Stimulated activated CD8-positive, alpha-beta memory T cell treated with anti-CD3 and anti-CD28 coated beads, Interleukin-4, amount 100 ng/mL, for 24 hours (primary cell): ENCODE measurements around the gene LTBP3.
"Not testable (repeated sequence)": the region's sequence is repeated elsewhere in the genome, so short reads cannot be mapped to it uniquely, and the experiment has no call there.

Experiments
- DNase-seq: peaks from one replicate; pipeline ENCODE4 v3.0.0-alpha.2; 2020; ENCODE audit warnings: low read depth

The LTBP3 gene

DNA sequence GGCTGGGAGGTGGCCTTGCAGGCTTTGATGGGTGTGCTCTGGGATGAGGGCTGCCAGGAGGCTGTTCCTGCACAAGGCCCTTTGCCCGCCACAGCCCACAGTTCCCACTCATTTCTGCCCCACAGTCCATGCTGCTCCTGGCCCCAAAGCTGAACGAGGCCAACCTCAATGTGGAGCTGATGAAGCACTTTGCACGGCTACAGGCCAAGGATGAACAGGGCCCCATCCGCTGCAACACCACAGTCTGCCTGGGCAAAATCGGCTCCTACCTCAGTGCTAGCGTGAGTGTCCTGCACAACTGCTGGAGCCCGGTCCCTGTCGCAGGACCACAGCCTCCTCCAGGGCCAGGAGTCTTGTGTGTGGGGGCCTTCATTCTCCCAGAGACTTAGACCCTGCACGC is 23.1 kb downstream of the LTBP3 start:
- DNase-seq = no peak

DNA sequence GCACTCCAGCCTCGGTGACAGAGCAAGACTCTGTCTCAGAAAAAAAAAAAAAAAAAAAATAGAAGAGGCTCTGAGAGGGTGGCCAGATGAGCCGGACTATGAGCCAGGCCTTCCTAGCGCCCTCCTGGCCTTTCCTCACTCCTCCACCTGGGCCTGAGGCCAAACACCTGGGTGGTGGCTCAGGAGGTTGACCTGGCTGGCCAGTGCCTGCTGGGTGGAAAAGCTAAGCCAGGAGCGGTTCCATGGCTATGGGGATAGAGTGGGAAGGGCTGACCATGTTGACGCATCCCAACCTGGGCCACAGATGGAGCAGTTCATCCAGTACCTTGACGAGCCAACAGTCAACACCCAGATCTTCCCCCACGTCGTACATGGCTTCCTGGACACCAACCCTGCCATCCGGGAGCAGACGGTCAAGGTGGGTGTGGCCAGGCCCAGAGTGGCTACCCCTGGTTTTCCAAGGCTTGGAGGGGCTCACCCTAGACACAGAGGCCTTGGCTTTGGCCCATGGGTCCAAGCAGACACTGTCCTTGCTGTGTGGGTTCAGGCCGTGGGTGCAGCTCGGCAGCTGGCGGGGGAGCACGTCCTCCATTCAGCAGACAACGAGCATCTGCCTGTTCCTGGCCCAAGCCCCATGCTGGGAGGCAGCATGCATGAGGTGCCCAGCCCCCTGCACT is 25.6 kb downstream of the LTBP3 start:
- DNase-seq = no peak

DNA sequence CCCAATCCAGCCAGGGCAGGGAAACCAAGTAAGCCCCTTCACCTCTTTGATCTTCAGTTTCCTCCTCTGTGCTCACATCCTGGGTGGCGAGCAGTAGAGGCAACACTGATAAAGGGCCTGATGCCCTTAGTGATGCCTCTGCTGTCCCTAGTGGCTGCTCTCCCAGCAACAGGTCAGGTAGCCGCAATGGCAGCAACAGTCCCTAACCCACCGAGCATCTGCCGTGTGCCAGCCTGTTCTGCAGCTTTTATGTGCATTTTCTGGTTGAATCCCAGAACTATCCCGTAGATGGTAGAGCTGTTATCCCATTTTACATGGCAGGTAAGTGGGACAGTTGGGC is 28.0 kb downstream of the LTBP3 start:
- no peak for DNase-seq

DNA sequence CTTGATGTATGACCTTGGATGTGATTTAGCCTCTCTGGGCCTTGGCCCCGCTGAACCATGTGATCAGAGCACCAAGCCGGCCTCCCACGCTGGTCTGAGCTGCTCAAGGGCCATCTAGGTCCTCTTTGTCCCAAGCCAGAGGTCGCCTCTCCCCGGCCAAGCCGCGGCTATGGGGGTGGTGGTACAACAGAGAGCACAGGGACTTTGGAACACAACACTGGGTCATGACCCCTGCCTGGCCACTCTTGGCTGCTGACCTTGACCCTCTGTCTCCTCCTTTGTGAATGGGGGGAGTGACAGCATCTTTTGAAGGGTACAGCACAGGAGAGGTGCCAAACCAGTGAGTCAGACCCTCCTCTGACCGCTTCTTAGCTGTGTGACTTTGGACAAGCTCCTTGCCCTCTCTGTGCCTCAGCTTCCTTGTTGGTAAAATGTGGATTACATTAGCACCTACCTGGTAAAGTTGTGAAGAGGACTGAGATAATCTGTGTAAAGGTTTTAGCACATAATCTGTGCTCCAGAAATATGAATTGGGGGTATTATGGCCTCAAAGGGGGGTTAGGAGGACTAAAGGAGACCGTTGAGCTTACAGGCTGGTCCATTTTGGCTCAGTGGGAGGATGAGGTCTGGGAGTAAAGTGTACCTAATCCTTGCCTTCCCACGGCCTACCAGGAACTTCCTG is 28.5 kb downstream of the LTBP3 start:
- no peak for DNase-seq

DNA sequence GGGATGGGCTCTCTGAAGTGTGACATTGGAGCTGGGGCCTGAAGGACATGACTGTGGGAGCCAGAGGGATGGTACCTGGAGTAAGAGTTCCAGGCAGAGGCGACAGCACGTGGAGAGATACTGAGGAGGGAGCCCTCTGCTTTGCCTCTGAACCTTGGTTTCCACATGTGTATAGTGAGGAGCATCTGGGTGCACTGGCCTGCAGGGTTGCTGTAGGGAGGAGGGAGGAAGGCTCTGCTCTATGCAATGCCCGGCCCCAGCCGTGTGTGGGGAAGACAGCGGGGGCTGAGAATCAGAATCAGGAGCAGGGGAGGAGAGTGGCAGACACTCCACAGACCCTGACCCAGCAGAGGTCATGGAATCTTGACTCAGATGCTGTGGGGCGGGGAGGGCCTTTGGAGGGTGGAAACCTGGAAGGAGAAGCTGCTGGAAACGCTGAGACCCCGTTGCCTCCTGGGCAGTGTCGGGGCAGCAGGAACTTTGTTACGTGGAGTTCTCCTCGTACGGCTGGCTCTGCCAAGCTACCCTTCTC is 29.3 kb downstream of the LTBP3 start:
- no peak for DNase-seq

GRCh38 chr11:65526744-65527143 is 31.4 kb downstream of the LTBP3 start:
- DNase-seq = no peak

GRCh38 chr11:65525546-65526480 is 32.3 kb downstream of the LTBP3 start:
- no peak for DNase-seq

DNA sequence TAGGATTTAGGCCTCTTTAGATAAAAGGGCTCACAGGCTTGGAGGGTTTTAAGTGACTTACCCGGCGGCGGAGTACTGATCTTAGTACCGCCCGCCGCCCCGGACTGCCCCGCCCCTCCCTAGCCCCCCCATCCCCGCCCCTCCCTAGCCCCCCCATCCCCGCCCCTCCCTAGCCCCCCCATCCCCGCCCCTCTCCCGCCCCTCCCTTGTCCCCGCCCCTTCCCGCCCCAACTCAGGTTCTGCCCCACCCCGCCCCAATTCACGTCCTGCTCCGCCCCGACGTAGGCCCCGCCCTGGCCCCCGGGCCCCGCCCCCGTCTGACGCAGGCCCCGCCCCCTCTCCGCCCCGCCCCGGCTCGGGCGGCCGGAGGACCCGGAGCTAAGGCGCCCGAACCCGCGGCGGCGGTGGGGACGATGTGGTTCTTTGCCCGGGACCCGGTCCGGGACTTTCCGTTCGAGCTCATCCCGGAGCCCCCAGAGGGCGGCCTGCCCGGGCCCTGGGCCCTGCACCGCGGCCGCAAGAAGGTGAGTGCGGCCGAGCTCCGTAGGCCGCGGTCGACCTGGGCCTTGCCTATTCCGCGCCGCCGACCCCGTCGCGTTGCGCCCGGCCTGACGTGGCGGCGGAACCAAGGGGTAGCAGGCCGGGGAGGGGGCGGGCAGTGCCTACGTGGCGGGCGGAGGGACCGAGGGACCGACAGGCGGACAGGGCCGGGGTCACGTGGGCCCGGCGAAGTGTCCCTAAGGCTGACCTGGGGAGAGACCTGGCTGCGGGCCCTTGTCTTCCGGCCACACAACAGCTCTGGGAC is 33.2 kb downstream of the LTBP3 start, which contains the start of gene SCYL1:
Gene SCYL1 (plus strand): TSS at position 343 of the 805 bp plus-strand sequence. CDS start 71 bp downstream, at position 414.
- peak; percentile 66 for DNase-seq

- DNase-seq = no peak
Measured at GRCh38 chr11:65524014-65524740, 34.0 kb downstream of the LTBP3 start.

GRCh38 chr11:65523631-65523968 is 34.6 kb downstream of the LTBP3 start:
- DNase-seq = not testable (repeated sequence)

- not testable (repeated sequence) for DNase-seq
Measured at GRCh38 chr11:65522718-65523630, 35.2 kb downstream of the LTBP3 start.

DNA sequence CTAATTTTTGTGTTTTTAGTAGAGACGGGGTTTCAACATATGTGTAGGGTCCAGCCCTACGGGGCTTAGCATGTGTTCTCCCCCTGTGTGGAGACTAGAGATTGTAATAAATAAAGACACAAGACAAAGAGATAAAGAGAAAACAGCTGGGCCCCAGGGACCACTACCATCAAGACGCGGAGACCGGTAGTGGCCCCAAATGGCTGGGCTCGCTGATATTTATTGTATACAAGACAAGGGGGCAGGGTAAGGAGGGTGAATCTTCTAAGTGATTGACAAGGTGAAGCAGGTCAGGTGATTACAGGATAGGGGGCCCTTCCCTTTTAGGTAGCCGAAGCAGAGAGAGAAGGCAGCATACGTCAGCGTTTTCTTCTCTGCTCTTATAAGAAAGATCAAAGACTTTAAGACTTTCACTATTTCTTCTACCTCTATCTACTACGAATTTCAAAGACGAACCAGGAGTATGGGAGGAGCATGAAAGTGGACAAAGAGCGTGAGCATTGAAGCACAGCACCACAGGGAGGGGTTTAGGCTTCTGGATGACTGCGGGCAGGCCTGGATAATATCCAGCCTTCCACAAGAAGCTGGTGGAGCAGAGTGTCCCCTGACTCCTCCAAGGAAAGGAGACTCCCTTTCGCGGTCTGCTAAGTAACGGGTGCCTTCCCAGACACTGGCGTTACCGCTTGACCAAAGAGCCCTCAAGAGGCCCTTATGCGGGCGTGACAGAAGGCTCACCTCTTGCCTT is 36.2 kb downstream of the LTBP3 start:
- DNase-seq = not testable (repeated sequence)

DNA sequence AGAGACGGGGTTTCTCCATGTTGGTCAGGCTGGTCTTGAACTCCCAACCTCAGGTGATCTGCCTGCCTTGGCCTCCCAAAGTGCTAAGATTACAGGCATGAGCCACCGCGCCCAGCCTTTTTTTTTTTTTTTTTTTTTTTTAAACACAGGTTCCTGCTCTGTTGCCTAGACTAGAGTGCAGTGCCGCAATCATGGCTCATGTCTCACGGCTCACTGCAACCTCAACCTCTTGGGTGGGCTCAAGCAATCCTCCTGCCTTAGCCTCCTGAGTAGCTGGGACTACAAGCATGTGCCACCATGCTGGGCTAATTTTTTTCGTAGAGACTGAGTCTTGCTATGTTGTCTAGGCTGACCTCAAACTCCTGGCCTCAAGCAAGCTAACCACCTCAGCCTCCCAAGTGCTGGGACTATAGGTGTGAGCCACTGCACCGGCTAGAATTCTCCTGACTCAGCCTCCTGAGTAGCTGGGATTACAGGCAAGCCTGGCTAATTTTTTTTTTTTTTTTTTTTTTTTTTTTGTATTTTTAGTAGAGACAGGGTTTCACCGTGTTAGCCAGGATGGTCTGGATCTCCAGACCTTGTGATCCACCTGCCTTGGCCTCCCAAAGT is 39.1 kb downstream of the LTBP3 start:
- DNase-seq = not testable (repeated sequence)

DNA sequence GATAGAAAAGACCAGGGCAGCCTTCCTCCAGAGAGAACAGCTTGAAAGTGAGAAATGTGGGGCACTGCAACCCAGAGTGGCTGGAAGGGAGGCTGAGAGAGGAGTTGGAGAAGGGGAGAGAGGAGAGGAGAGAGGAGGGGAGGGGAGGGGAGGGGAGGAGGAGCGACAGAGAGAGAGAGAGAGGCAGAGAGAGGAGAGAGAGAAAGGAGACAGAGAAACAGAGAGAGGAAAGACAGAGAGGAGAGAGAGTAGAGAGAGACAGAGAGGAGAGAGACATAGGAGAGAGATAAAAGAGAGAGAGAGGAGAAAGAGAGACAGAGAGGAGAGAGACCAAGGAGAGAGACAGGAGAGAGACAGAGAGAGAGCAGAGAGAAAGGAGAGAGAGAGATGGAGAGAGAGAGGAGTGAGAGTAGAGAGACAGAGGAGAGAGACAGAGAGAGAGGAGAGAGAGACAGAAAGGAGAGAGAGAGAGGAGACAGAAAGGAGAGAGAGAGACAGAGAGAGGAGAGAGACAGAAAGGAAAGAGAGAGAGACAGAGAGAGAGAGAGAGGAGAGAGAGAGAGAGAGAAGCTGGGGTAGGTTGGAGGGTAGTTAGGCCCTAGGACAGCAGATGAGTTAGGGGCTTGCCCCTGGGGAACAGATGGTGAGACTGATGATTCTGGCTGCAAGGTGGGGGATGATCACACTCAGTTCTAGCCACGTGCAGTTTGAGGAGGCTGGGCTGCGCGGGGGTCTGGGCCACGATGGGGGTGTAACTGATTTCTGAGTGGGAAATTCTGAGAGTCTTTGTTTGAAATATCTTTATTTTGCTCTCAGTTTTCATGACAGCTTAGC is 41.8 kb downstream of the LTBP3 start:
- DNase-seq = no peak

- not testable (repeated sequence) for DNase-seq
Measured at GRCh38 chr11:65512311-65512710, 45.8 kb downstream of the LTBP3 start.

- DNase-seq = no peak
Measured at GRCh38 chr11:65506772-65507505, 51.2 kb downstream of the LTBP3 start.

DNA sequence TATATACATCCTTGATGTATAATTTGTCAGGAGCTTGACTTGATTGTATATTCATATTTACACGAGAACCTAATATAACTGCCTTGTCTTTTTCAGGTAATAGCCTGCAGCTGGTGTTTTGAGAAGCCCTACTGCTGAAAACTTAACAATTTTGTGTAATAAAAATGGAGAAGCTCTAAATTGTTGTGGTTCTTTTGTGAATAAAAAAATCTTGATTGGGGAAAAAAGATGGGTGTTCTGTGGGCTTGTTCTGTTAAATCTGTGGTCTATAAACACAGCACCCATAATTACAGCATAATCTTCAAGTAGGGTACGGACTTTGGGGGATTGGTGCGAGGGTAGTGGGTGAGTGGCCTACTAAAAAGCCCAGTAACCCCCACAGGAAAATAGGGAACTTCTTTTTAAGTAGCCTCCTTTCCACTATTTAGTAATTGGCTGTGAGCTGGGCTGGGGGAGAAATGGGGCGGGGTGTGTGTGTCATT is 51.8 kb downstream of the LTBP3 start:
- no peak for DNase-seq
